Measurements from ENCODE around the gene PAPSS2.

GRCh38 chr10:87691506-87692070, 31.9 kb downstream of the PAPSS2 start:
- TF ChIP-seq POLR2A (IDR thresholded peaks at IDR 0.05) (no peak), CTCF (IDR thresholded peaks at IDR 0.05) (no peak), POLR2AphosphoS5 (IDR thresholded peaks at IDR 0.05) (no peak), EP300 (IDR thresholded peaks at IDR 0.05; ENCODE audit: low read depth) (no peak)

Data from transverse colon (tissue), 4 donors.